ENCODE measurements around the gene ENO2.

Gene ENO2

GRCh38 chr12:6914947-6915788 is 788 bp downstream of the ENO2 start:
- no peak for DNase-seq

DNA sequence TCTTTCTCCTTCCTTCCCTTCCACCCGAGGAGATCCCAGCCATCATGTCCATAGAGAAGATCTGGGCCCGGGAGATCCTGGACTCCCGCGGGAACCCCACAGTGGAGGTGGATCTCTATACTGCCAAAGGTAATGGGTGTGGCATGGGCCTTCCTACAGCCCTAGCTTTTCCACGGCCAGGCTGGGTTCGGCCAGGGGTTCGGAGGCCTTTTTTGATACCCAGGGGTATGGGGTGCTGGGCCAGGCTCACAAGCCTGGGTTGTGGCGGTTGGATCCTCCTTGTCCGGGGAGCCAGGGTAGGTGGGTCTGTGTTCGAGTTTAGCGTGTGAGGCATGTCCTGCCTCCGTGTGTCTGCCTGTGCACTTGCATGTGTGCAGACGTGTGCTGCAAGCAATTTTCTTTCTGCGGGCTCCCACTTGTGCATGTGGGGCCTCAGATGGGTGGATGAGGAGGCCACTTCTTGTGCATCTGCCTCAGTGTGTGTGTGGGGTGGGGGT is 1.5 kb downstream of the ENO2 start:
- DNase-seq = no peak

DNA sequence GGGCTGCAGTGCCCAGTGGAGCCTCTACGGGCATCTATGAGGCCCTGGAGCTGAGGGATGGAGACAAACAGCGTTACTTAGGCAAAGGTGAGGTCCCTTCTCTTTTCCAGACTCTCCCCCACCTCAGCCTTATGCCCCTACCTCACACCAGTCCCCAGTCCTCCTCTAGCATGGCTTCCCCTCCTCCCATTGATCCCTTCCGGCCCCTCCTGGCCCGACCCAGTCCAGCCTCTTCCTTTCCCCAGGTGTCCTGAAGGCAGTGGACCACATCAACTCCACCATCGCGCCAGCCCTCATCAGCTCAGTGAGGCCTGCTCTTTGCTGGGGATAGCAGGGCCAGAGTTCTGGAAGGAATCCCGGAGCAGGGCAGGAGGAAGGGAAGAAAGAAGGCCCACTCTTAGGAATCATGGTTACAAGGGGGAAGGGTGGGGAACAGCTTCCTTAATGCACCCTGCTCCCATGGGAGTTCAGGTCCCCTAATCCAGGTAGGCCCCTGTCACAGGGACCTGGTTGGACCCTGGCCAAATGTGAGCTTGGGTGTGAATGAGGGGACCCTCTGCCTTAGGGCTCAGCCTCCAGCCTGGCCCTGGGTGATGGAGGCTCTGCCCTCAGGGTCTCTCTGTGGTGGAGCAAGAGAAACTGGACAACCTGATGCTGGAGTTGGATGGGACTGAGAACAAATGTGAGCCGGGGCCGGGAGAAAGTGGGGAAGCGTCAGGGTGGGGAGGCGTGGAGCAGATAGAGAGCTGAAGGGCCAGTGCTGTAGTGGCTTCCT is 2.2 kb downstream of the ENO2 start:
- no peak for DNase-seq

- no peak for DNase-seq
These were observed 3.3 kb downstream of the ENO2 start for GRCh38 chr12:6917491-6918231.

DNA sequence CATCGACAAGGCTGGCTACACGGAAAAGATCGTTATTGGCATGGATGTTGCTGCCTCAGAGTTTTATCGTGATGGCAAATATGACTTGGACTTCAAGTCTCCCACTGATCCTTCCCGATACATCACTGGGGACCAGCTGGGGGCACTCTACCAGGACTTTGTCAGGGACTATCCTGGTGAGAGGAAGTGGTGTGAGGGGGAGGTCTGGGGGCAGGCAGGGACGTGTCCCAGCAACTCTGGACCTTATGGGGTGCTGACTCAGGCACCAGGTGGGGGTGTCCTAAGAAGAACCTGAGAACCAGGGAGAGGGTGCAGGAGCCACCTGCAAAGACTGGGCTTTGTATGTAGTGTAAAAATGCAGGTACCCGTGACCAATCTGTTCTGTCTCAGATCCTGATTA is 5.2 kb downstream of the ENO2 start:
- DNase-seq = no peak

GRCh38 chr12:6921539-6921938 is 7.2 kb downstream of the ENO2 start:
- no peak for DNase-seq

- DNase-seq = no peak
These were observed 7.9 kb downstream of the ENO2 start for GRCh38 chr12:6921996-6922946.

- no peak for DNase-seq
These were observed 8.8 kb downstream of the ENO2 start for GRCh38 chr12:6923003-6923732.

DNA sequence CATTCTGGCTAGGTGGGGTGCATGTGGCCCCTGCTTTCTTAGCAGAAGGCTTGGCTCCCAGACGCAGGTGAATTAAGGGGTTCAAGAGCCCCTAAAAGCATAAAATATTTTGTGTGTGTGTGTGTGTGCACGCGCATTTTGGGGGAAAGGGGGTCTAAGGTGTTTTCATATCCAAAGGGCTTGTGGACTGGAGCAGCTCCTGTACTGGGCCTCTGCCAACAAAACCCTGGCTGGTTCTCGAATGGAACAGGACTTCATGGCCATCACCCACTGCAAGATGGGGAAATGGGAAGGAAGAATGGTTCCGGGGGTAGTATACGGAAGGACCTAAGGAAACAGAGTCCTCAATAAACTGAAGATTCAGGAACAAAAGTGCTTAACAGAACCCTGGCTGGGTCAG is 9.5 kb downstream of the ENO2 start:
- no peak for DNase-seq

DNA sequence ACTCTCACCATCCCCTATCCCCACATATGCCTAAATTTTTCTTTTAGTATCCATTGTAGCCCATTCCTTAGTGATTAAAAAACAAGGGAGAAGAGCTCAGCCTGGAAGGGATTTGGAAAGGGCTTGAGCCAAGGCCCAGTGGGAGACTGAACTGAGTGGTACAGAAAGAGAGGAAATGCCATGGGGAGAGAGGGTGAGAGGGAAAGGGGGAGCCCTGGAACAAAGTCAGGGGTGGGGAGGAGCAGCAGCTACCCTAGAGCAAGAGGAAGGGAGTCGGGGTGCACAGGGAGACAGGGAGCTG is 10.8 kb downstream of the ENO2 start:
- DNase-seq = no peak

GRCh38 chr12:6925540-6926279 is 11.3 kb downstream of the ENO2 start:
- DNase-seq = no peak

DNA sequence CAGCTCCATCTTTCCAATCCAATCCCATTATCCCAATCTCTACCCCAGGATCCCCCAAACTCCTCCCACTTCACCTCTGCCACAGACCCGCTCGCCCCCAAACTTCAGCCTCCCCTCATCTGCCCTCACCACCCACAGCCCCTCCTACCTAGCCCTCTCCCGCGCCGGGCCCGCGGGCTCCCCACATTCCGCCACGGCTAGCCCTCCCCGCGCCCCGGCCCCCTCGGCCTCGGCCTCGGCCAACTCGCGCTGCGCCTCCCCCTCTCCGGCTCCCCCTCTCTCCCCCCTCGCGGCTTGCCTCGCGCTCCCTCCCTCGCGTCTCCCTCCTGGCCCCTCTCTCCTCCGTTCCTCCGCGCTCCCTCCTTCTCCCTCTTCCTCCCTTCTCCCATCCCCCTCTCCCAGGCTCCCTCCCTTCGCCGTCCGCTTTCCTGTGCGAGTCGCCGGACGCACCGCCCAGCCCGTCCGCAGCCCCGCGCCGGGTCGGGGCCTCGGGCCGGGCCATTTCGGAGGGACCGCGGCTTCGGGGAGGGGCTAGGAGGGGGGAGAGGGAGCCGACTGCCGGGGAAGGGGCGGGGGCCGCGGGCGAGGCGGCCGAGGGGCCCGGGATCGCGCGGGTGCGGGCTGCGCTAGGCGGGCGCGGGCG is 13.1 kb downstream of the ENO2 start, which contains the start of gene ATN1:
ATN1 (plus strand) TSS at position 581 of the 643 bp plus-strand sequence. CDS start 6,043 bp downstream, outside the sequence.
- DNase-seq = no peak

- no peak for DNase-seq
These were observed 13.8 kb downstream of the ENO2 start for GRCh38 chr12:6928022-6928702.

- no peak for DNase-seq
These were observed 14.5 kb downstream of the ENO2 start for GRCh38 chr12:6928703-6929407.

GRCh38 chr12:6929466-6930452 is 15.4 kb downstream of the ENO2 start:
- DNase-seq = no peak

- no peak for DNase-seq
These were observed 18.4 kb downstream of the ENO2 start for GRCh38 chr12:6932766-6933165.

GRCh38 chr12:6934110-6934509 is 19.7 kb downstream of the ENO2 start:
- no peak for DNase-seq
